Stimulated activated CD8-positive, alpha-beta memory T cell treated with anti-CD3 and anti-CD28 coated beads, Interleukin-4, amount 100 ng/mL, for 24 hours (primary cell): Measurements from ENCODE around the gene LIN37.
"Not testable (repeated sequence)": the region's sequence is repeated elsewhere in the genome, so short reads cannot be mapped to it uniquely, and the experiment has no call there.

ENCODE experiments used
- DNase-seq: peaks from one replicate; pipeline ENCODE4 v3.0.0-alpha.2; 2020; ENCODE audit warnings: low read depth

The LIN37 gene

DNA sequence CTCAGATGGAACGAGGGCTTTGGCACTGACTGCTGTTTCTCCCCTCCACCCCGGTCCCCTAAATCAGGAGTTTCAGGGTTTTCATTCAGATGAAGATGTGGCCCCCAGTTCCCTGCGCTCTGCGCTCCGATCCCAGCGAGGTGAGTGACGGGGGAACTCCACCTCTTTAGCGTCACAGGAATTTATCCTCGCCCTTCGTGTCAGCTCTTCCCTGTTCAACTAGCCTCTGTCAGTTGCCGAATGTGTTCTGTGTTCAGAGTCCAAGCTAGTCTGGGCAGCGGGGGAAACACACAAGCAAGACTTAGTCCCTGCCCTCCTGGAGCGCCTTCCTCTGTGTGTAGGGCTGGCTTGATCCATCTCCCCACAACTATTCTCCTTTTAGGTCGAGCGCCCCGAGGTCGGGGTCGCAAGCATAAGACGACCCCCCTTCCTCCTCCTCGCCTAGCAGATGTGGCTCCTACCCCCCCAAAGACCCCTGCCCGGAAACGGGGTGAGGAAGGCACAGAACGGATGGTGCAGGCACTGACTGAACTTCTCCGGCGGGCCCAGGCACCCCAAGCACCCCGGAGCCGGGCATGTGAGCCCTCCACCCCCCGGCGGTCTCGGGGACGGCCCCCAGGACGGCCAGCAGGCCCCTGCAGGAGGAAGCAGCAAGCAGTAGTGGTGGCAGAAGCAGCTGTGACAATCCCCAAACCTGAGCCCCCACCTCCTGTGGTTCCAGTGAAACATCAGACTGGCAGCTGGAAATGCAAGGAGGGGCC, 28.8 kb upstream of the LIN37 start:
- no peak for DNase-seq

DNA sequence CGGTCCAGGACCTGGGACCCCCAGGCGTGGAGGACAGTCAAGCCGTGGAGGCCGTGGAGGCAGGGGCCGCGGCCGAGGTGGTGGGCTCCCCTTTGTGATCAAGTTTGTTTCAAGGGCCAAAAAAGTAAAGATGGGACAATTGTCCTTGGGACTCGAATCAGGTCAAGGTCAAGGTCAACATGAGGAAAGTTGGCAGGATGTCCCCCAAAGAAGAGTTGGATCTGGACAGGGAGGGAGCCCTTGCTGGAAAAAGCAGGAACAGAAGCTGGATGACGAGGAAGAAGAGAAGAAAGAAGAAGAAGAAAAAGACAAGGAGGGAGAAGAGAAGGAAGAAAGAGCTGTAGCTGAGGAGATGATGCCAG, 28.2 kb upstream of the LIN37 start:
- no peak for DNase-seq

DNA sequence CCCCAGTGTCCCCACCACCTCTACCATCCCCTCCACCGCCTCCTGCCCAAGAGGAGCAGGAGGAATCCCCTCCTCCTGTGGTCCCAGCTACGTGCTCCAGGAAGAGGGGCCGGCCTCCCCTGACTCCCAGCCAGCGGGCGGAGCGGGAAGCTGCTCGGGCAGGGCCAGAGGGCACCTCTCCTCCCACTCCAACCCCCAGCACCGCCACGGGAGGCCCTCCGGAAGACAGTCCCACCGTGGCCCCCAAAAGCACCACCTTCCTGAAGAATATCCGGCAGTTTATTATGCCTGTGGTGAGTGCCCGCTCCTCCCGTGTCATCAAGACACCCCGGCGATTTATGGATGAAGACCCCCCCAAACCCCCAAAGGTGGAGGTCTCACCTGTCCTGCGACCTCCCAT, 27.7 kb upstream of the LIN37 start:
- DNase-seq = no peak

DNA sequence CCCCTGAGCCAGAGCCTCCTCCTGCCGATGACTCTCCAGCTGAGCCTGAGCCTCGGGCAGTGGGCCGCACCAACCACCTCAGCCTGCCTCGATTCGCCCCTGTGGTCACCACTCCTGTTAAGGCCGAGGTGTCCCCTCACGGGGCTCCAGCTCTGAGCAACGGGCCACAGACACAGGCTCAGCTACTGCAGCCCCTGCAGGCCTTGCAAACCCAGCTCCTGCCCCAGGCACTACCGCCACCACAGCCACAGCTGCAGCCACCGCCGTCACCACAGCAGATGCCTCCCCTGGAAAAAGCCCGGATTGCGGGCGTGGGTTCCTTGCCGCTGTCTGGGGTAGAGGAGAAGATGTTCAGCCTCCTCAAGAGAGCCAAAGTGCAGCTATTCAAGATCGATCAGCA, 27.0 kb upstream of the LIN37 start:
- no peak for DNase-seq

DNA sequence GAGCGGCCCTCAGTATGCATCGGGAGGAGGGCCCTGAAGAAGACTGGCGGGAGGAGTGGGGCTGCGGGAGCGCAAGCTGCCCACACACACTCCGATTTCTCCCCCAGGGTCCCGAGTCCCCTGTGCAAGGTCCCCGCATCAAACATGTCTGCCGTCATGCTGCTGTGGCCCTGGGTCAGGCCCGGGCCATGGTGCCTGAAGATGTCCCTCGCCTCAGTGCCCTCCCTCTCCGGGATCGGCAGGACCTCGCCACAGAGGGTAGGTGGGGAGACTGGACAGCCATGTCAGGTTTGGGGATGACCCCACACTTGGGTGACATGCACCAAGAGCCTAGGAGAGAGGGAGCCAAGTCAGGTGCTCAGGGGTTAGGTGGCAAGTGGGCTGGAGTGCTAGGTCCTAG, 25.9 kb upstream of the LIN37 start:
- DNase-seq = no peak

DNA sequence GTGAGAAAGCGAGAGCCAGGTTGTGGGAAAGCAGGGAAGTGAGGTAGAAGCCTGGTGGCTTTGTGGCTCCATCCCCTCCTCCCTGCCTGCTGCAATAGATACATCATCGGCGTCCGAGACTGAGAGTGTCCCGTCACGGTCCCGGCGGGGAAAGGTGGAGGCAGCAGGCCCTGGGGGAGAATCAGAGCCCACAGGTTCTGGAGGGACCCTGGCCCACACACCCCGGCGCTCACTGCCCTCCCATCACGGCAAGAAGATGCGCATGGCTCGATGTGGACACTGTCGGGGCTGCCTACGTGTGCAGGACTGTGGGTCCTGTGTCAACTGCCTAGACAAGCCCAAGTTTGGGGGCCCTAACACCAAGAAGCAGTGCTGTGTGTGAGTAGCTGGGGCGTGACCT, 25.5 kb upstream of the LIN37 start:
- DNase-seq = no peak

DNA sequence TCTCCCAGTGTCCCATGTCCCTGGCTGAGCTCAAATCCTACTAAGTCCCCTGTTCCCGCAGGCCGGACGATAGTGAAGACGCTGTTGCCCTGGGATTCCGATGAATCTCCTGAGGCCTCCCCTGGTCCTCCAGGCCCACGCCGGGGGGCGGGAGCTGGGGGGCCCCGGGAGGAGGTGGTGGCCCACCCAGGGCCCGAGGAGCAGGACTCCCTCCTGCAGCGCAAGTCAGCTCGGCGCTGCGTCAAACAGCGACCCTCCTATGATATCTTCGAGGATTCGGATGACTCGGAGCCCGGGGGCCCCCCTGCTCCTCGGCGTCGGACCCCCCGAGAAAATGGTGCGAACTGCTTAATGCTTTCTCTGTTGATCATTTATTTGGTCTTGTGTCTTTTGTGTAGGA, 24.7 kb upstream of the LIN37 start:
- no peak for DNase-seq

DNA sequence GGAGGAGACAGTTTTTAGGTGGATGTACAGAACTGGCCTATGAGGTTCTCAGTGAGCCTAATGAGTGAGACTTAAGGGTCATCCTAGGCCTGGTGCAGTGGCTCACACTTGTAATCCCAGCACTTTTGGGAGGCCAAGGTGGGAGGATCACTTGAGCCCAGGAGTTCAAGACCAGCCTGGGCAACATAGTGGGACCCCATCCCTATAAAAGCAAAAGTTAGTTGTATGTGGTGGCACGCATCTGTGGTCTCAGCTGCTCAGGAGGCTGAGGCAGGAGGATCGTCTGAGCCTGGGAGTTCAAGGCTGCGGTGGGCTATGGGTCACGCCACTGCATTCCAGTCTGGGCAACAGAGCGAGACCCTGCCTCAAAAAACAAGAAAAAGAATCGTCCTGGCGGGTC, 24.2 kb upstream of the LIN37 start:
- DNase-seq = not testable (repeated sequence)

DNA sequence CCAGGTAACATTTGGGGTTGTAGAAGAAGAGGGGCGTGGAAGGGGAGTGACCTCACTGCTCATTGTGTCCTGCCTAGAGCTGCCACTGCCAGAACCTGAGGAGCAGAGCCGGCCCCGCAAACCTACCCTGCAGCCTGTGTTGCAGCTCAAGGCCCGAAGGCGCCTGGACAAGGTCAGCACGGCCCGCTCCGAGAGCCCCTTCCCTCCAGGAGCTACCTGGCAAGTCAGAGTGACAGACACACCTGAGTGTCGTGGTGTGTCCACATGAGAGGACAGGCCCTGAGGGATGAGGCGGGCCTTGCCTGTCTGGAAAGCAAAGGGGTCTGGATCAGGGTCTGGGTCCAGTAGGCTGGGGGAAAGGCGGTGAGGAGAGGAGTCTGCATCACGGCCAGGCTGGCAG, 23.8 kb upstream of the LIN37 start:
- DNase-seq = no peak

DNA sequence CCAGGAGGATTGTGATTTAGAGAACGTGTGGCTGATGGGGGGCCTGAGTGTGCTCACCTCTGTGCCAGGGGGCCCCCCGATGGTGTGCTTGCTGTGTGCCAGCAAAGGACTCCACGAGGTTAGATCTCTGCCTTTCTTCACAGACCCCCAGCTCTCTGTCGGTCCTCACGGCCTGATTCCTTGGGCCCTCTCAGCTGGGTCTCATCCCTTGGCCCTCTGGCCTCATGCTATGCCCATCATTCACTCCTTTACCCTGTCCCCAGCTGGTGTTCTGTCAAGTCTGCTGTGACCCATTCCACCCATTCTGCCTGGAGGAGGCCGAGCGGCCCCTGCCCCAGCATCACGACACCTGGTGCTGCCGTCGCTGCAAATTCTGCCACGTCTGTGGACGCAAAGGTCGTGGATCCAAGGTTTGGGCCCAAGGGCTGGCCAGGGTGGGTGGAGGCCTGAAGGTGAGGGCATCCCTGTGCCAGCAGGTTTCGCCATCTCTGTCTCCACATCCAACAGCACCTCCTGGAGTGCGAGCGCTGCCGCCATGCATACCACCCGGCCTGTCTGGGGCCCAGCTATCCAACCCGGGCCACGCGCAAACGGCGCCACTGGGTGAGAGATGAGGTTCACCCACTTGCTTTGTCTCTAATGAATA, 23.0 kb upstream of the LIN37 start:
- DNase-seq = no peak

DNA sequence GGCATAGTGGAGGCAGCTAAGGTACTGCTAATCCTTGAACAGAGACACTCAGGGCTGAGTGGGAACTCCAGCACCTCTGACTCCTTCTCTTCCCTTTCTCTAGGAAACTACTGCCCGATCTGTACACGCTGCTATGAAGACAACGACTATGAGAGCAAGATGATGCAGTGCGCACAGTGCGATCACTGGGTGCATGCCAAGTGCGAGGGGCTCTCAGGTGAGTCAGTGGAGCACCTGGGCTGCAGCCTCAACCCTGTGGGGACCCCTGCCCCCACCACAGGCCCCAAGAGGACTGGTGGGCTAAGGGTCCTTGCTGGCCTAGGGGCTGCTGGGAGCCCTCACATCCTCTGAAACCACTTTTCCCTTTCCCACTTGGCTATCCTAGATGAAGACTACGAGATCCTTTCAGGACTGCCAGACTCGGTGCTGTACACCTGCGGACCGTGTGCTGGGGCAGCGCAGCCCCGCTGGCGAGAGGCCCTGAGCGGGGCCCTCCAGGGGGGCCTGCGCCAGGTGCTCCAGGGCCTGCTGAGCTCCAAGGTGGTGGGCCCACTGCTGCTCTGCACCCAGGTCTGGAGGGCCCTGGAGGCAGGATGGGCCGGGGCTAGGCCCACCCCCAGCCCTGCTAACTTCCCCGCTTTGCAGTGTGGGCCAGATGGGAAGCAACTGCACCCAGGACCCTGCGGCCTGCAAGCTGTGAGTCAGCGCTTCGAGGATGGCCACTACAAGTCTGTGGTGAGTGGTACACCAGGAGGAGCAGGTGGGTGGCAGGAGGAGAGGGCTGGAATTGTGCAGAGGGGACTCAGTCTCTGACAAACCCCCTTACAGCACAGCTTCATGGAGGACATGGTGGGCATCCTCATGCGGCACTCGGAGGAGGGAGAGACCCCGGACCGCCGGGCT, 21.1 kb upstream of the LIN37 start:
- no peak for DNase-seq

DNA sequence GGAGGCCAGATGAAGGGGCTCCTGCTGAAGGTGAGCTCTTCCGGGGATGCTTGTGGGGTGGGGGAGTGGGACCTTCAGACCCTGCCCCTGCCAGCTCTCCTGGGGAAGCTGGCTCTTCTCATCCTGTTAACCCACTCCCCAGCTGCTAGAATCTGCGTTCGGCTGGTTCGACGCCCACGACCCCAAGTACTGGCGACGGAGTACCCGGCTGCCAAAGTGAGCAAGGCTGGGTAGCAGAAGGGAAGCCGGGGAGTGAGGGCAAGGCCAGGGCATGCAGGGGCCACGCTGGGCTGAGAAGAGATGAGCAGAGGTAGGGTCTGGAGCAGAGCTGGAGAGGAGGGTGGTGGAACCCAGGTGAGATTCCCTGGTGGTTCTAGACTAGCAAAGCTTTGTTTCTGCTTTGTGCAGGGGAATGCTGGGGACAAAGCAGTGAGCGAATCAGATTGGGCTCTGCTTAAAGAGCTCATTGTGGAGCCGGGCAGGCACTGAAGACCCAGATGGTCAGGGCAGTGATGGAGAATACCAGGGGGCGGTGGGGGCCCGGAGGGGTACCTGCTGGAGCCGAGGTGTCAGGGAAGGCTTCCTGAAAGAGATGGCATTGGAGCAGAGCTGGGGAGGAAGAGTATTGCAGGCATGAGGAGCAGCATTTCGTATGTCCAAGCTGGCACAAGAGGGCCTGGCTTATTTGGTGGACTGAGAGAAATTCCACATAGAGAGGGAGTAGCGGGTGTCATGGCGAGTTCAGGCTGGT, 20.2 kb upstream of the LIN37 start:
- DNase-seq = no peak

DNA sequence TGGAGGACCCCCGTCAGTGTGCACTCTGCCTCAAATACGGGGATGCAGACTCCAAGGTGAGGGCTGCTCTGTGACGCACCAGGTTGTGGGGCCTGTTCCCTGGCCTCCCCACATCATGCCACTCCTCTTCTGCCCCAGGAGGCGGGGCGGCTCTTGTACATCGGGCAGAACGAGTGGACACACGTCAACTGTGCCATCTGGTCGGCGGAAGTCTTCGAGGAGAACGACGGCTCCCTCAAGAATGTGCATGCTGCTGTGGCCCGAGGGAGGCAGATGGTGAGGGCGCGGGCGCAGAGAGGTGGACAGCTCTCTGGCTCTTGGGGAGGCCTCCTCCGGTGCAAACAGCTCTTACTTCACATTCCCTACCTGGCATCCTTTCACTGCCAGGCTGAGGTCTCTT, 19.4 kb upstream of the LIN37 start:
- no peak for DNase-seq

DNA sequence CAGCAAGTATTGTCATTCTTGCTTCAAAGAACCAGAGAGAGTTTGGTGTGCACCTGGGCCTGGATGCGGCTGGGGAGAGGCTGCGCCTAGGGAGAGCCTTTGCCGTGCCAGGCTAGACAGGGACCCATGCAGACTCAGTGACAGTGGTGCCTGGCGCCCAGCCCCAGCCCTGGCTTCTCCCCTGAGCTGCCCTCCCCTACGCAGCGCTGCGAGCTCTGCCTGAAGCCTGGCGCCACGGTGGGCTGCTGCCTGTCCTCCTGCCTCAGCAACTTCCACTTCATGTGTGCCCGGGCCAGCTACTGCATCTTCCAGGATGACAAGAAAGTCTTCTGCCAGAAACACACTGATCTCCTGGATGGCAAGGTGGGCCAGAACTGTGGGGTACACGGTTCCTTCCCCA, 18.6 kb upstream of the LIN37 start:
- no peak for DNase-seq

DNA sequence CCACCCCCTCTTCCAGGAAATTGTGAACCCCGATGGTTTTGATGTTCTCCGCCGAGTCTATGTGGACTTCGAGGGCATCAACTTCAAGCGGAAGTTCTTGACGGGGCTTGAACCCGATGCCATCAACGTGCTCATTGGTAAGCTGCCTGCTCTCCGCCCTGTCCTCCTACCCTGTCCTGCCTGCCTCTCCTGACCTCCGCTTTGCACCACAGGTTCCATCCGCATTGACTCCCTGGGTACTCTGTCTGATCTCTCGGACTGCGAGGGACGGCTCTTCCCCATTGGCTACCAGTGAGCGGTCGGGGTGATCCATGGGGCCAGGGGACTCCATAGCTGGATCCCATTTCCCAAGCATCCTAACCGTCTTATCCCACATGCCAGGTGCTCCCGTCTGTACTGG, 18.1 kb upstream of the LIN37 start:
- no peak for DNase-seq

DNA sequence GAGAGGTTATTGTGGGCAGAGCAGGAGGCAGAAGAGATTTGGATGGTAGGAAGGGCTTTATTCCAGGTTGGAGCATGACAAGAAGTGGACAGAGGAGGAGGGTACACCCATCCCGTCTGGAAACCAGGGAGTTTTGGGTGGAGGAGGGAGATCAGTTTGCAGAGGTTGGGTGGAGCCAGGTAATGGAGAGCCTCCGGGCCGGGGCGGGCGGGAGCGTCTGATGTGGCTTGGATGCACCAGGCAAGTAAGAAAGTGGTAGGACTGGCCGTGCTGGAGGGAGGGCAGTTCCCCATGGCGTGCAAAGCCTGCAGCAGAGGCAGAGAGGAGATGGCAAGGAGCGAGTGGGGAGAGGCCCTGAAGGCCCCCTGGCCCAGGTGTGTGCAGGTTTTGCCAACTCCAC, 17.0 kb upstream of the LIN37 start:
- no peak for DNase-seq

DNA sequence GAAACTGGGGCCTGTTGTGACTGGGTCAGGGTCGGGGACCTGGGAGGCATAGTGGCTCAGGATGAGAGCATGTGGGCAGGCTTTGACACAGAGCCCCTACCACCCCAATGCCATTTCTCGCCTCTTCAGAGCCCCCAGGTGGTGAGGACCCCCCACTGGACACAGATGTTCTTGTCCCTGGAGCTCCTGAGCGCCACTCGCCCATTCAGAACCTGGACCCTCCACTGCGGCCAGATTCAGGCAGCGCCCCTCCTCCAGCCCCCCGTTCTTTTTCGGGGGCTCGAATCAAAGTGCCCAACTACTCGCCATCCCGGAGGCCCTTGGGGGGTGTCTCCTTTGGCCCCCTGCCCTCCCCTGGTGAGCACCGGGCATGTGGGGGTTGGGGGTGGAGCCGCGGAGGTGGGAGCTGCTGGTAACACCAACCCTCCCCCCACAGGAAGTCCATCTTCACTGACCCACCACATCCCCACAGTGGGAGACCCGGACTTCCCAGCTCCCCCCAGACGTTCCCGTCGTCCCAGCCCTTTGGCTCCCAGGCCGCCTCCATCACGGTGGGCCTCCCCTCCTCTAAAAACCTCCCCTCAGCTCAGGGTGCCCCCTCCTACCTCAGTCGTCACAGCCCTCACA, 16.5 kb upstream of the LIN37 start:
- no peak for DNase-seq

DNA sequence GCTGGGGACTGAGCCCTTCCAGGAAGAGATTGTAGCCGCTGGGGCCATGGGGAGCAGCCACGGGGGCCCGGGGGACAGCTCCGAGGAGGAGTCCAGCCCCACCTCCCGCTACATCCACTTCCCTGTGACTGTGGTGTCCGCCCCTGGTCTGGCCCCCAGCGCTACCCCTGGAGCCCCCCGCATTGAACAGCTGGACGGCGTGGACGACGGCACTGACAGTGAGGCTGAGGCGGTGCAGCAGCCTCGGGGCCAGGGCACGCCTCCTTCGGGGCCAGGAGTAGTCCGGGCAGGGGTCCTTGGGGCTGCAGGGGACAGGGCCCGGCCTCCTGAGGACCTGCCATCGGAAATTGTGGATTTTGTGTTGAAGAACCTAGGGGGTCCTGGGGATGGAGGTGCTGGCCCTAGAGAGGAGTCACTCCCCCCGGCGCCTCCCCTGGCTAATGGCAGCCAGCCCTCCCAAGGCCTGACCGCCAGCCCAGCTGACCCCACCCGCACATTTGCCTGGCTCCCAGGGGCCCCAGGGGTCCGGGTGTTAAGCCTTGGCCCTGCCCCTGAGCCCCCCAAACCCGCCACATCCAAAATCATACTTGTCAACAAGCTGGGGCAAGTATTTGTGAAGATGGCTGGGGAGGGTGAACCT, 15.7 kb upstream of the LIN37 start:
- no peak for DNase-seq

DNA sequence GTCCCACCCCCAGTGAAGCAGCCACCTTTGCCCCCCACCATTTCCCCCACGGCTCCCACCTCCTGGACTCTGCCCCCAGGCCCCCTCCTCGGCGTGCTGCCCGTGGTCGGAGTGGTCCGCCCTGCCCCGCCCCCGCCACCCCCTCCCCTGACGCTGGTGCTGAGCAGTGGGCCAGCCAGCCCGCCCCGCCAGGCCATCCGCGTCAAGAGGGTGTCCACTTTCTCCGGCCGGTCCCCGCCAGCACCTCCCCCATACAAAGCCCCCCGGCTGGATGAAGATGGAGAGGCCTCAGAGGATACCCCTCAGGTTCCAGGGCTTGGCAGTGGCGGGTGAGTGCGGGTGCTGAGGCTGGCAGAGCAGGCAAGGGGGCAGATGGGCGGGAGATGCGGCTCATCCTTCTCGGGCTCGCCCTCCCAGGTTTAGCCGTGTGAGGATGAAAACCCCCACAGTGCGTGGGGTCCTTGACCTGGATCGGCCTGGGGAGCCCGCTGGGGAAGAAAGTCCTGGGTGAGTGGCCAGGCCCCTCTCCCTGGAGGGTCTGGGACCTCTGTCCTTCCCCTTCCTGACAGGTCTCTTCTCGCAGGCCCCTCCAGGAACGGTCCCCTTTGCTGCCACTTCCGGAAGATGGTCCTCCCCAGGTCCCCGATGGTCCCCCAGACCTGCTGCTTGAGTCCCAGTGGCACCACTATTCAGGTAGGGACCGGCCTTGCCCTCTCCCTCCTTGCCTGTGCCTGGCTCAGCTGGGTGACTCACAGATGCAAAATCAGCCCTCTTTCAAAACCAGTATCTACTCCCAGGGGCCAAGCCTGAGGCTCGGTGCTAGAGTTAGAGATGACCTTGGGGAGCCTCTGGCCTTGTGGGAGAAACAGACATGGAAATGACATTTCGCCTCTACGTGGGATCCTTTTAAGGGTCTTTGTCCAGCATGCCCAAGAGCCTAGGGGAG, 14.9 kb upstream of the LIN37 start:
- no peak for DNase-seq

DNA sequence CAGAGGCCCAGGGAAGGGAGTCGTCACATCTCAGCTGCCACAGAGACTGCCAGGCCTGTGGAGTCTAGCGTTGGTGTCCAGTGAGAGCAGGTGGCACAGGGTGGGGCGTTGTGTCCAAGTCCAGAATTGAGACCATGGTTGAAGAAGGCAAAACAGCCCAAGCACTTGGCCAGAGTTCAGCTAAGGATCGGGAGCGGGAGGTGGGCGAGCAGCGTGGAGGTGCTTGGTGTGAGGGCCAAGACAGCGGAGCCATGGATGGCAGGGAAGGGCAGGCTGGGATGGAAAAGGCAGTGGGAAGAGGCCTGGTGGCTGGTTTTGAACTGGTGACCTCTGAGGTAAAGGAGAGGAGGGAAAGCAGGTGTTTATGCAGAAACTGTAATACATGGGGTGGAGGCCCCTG, 14.1 kb upstream of the LIN37 start:
- no peak for DNase-seq
